ENCODE data around the gene EEF1A2. TPM values are rescaled to one million over a fixed set of nuclear protein-coding genes. Genes with fewer than 3 reads are reported as not detected.

The EEF1A2 gene
- total RNA-seq, 2 donors from 2014 or later, result 0.14 to 3.1 TPM

DNA sequence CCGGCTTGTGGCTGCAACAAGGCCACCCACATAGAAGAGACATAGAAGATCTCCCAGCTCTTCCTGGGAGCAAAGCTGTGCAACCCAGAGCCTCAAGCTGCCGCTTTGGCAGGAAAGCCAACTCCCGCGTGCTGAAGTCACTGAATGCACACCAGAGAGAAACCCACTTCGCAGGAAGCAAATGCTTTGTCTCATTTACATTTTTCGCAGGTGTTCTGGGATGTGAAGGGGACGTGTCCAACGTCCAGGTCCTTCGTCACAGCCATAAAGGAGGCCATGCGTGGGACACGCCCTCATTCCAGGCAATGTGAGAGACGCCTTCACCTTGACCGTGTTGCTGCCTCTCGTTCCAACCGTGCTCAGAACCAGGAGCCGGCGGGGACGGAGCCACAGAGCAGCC is 50.9 kb downstream of the EEF1A2 start:
- DNase-seq (ENCODE audit: low spot score in 2 of 2), result no peak
- Mint-ChIP-seq H3K27ac (no peak overlapping the region), H3K36me3 (no peaks in the 10 kb centered on the region), H3K9me3 (peaks cover 3% of the 10 kb centered on the region in 2 donors)
- ATAC-seq, result no peak

DNA sequence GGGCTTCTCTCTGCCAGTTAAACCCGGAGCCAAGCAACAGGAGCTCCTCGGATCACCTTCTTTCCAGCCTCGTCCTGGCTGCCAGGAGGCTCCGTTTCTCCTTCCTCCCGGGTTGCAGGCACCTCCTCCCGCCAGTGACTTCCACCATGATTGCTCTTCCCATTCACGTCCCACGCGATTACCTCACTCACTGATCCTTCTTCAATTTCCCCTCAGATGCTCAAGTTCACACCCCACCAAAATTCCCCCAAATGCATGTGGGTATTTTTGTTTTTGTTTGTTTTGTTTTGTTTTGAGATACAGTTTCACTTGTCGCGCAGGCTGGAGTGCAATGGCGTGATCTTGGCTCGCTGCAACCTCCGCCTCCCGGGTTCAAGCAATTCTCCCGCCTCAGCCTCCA is 51.6 kb downstream of the EEF1A2 start:
- Mint-ChIP-seq H3K9me3 (peaks cover 6 to 7% of the 10 kb centered on the region in 2 donors), H3K27ac (no peak overlapping the region), H3K36me3 (no peaks in the 10 kb centered on the region)
- ATAC-seq, result no peak
- no peak for DNase-seq (ENCODE audit: low spot score in 2 of 2)

DNA sequence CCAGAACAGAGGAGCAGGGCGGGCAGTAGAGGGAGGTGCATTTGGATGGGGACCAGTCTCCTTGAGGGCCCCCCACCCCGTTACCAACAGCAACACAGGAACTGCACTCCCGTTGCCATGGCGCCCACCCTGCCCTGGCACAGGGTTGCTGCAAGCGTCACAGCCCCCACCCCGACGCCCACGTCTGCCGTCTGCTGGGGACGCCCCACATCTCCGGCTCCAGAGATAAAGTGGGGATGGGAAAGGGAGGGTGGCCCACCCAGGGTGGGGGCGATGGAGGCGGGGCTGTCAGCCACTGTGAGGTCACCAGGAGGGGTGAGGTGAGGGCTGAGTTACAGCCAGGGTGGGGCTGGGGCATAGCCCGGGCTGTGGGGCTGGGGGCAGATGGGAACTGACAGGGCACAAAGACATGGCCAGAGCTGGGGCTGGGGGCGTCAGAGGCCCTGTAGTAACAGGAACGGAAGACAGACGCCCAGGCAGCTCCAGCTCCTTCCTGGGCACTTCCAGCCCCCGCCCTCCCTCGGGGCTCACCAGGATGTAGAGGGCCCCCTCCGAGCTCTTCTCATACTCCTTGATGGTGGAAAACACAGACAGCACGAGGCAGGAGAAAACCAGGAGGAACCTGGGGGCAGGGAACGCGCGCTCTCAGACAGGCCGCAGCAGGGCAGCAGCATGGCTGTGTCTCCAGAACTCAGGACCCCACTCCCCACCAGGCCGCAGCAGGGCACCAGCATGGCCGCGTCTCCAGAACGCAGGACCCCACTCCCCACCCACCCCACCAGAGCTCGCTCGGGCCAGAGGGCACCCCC is 52.5 kb downstream of the EEF1A2 start:
- no peak for ATAC-seq

DNA sequence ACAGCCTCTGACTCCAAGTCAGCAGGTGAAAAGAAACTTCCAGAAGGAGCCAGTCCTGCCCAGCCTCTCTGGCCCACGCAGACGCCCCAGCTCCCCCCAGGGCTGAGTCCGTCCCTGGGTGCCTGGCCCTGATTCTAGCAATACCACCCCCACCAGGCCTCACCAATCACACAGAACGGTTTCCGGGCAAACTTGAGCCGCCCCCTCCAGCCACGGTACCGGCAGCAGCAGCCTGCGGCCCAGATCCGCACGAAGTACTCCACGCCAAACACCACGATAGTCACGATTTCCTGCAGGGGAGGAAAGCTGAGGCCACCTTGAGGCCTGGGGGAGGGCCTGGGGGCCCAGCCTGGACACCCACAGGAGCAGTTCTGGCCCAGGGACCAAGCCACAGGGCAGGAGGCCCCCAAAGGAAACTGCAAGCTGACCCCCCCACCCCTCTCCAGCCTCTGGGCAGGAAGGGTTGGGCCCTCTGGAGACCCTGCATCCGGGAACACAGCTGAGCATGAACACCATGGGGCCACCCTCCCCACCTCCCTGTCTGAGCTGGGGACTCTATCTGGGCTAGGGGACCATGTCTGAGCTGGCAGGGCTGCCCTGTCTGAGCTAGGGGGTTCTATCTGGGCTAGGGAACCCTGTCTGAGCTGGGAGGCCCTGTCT is 53.7 kb downstream of the EEF1A2 start:
- H3K9me3 Mint-ChIP-seq, result peaks cover 6 to 7% of the 10 kb centered on the region in 2 donors
- no peaks in the 10 kb centered on the region for H3K36me3 Mint-ChIP-seq
- ATAC-seq, result no peak
- DNase-seq (ENCODE audit: low spot score in 2 of 2), result no peak
- no peak overlapping the region for H3K27ac Mint-ChIP-seq

More for the DNA sequence above, 52.5 kb downstream of the EEF1A2 start:
- peaks cover 6 to 7% of the 10 kb centered on the region in 2 donors for H3K9me3 Mint-ChIP-seq
- no peak overlapping the region for H3K27ac Mint-ChIP-seq
- H3K36me3 Mint-ChIP-seq, result no peaks in the 10 kb centered on the region
- no peak for DNase-seq (ENCODE audit: low spot score in 2 of 2)

- ATAC-seq (no peak), DNase-seq (ENCODE audit: low spot score in 2 of 2) (no peak)
- H3K9me3 Mint-ChIP-seq, result peaks cover 6 to 7% of the 10 kb centered on the region in 2 donors
- no peaks in the 10 kb centered on the region for H3K36me3 Mint-ChIP-seq
- no peak overlapping the region for H3K27ac Mint-ChIP-seq
These were observed 54.3 kb downstream of the EEF1A2 start for GRCh38 chr20:63444548-63444947.

DNA sequence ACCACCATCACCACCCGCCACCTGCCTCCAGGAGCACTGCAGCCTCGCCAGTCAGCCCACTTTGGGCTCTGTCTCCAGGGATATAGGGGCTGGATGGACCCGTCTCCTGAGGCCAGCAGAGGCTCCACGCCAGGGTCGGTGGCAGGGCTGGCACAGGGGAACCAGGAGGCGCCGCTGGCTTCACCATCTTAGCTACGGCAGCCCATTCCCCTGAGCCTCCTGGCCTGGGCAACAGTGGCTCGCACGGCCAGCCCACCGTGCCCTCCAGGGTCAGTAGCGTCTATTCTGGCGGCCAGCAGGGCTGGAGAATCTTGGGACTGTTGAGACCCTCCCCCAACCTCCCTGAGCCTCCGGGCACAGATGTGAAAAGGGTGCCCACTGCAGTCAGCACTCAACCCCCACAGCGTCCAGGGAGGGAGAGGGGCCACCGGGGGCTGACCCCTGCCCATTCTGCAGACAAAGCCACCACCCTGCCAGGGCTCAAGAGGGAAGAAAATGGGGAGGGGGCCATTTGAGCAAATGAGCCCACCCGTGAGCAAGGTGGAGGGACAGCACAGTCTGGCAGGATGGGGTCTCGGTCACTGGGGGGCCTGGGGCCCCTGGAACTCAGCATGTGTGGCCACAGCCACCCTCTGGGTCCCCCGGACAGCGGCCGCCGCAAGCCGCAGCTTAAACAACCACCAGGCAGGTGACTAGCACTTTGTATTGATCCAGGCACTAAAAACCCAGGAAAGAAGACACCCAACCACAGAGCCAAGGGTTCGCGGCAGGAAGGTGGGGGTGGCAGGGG is 55.1 kb downstream of the EEF1A2 start:
- Mint-ChIP-seq H3K9me3 (peaks cover 6 to 7% of the 10 kb centered on the region in 2 donors), H3K36me3 (no peaks in the 10 kb centered on the region), H3K27ac (no peak overlapping the region)
- no peak for DNase-seq (ENCODE audit: low spot score in 2 of 2)
- no peak for ATAC-seq

- Mint-ChIP-seq H3K36me3 (no peaks in the 10 kb centered on the region), H3K9me3 (peaks cover 6 to 7% of the 10 kb centered on the region in 2 donors), H3K27ac (peak overlapping the region in 1 of 2 donors; percentile 45)
- ATAC-seq, result peak; percentile 47 to 78
- peak; percentile 65 to 72 for DNase-seq (ENCODE audit: low spot score in 2 of 2)
These were observed 56.8 kb downstream of the EEF1A2 start for GRCh38 chr20:63442100-63442493.

- Mint-ChIP-seq H3K36me3 (no peaks in the 10 kb centered on the region), H3K27ac (peak overlapping the region; percentile 24 to 45), H3K9me3 (peaks cover 6 to 7% of the 10 kb centered on the region in 2 donors)
- ATAC-seq (peak; percentile 54 to 81), DNase-seq (ENCODE audit: low spot score in 2 of 2) (peak in 1 of 2 donors; percentile 62)
These were observed 57.5 kb downstream of the EEF1A2 start for GRCh38 chr20:63441136-63442099.

- Mint-ChIP-seq H3K27ac (no peak overlapping the region), H3K9me3 (peaks cover 6 to 7% of the 10 kb centered on the region in 2 donors), H3K36me3 (no peaks in the 10 kb centered on the region)
- ATAC-seq (no peak), DNase-seq (ENCODE audit: low spot score in 2 of 2) (no peak)
These were observed 58.4 kb downstream of the EEF1A2 start for GRCh38 chr20:63440366-63440955.

DNA sequence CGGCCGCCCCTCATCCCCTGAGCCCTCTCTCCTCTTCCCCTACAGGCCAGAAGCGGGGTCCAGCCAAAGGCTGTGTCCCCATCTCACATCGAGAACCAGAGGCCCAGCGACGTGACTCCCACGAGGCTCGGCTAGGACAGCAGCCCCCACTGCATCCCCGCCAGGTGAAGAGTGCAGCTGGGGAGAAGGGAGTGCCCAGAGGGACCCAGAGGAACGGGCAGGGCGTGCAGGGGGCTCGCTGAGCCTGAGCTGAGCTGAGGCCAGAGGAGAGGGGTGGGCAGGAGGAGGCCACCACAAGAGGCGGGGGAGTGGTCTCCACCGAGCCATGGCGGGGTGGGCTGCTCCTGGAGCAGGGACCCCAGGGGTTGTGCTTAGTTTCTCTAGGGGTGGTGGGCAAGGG is 59.0 kb downstream of the EEF1A2 start:
- ATAC-seq (no peak), DNase-seq (ENCODE audit: low spot score in 2 of 2) (no peak)
- H3K9me3 Mint-ChIP-seq, result peaks cover 6 to 7% of the 10 kb centered on the region in 2 donors
- H3K27ac Mint-ChIP-seq, result no peak overlapping the region
- no peaks in the 10 kb centered on the region for H3K36me3 Mint-ChIP-seq

DNA sequence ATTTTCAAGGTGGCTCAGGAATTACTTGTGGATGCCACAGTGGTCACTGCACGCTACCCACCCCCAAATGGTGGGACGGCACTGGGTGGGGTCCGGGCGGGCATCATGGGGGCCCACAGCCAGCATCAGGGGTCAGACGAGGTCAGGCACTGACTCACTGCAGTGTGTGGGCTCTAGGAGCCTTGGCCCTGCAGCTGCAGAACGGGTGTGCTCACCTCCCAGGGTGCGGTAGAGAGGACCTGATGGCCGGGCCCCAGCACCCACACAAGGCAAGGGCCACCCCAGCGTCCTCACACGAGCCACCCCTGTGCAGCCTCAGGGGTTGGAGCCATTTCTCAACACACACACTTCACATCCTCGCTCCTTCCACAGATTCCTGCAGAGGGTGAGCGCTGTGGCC is 60.8 kb downstream of the EEF1A2 start:
- ATAC-seq (no peak), DNase-seq (ENCODE audit: low spot score in 2 of 2) (no peak)
- Mint-ChIP-seq H3K36me3 (no peaks in the 10 kb centered on the region), H3K9me3 (peaks cover 4 to 5% of the 10 kb centered on the region in 2 donors), H3K27ac (no peak overlapping the region)

Other genes starting within 250 kb of the EEF1A2 start
- not detected for gene NKAIN4, start 244.6 kb downstream of the EEF1A2 start, total RNA-seq
- gene ARFGAP1, start 226.3 kb downstream of the EEF1A2 start, total RNA-seq, result 100 to 1,000 TPM in 1 of 2 donors, 10 to 100 TPM in 1; 77.2 to 108 TPM
- under 1 TPM in 1 of 2 donors, not detected in 1; 0.09 TPM for gene COL20A1, start 205.9 kb downstream of the EEF1A2 start, total RNA-seq
- gene CHRNA4, start 137.7 kb downstream of the EEF1A2 start, total RNA-seq, result not detected
- gene KCNQ2, start 26.4 kb downstream of the EEF1A2 start, total RNA-seq, result under 1 TPM in 1 of 2 donors, not detected in 1; 0.33 TPM
- 100 to 1,000 TPM in 1 of 2 donors, 10 to 100 TPM in 1; 60.7 to 117 TPM for gene PPDPF, start 21.7 kb upstream of the EEF1A2 start, total RNA-seq
- gene PTK6, start 38.3 kb upstream of the EEF1A2 start, total RNA-seq, result under 1 TPM; 0.54 to 0.57 TPM
- gene SRMS, start 48.7 kb upstream of the EEF1A2 start, total RNA-seq, result not detected
- under 1 TPM in 1 of 2 donors, not detected in 1; 0.10 TPM for gene FNDC11, start 55.1 kb upstream of the EEF1A2 start, total RNA-seq
- gene HELZ2, start 75.2 kb upstream of the EEF1A2 start, total RNA-seq, result 10 to 100 TPM in 1 of 2 donors, 1 to 10 TPM in 1; 3.1 to 28.8 TPM
- gene GMEB2, start 128.0 kb upstream of the EEF1A2 start, total RNA-seq, result 10 to 100 TPM; 11.3 to 24.0 TPM
- gene STMN3, start 154.3 kb upstream of the EEF1A2 start, total RNA-seq, result 10 to 100 TPM; 13.8 to 19.5 TPM
- gene RTEL1, start 159.2 kb upstream of the EEF1A2 start, total RNA-seq, result 10 to 100 TPM; 45.7 to 51.4 TPM
- gene TNFRSF6B, start 197.6 kb upstream of the EEF1A2 start, total RNA-seq, result not detected
- gene ARFRP1, start 208.9 kb upstream of the EEF1A2 start, total RNA-seq, result 10 to 100 TPM; 36.1 to 53.4 TPM
- gene ZGPAT, start 209.0 kb upstream of the EEF1A2 start, total RNA-seq, result 10 to 100 TPM; 12.5 to 24.0 TPM
- gene LIME1, start 237.6 kb upstream of the EEF1A2 start, total RNA-seq, result 10 to 100 TPM in 1 of 2 donors, 1 to 10 TPM in 1; 6.3 to 18.2 TPM
- 10 to 100 TPM; 24.7 to 37.2 TPM for gene SLC2A4RG, start 240.7 kb upstream of the EEF1A2 start, total RNA-seq

All from activated naive CD4-positive, alpha-beta T cell treated with anti-CD3 and anti-CD28 coated beads, Interleukin-2, amount 50 U/mL, for 72 hours (primary cell).